ENCODE measurements around the gene OR2L8. TPM values are rescaled to one million over a fixed set of nuclear protein-coding genes. Genes with fewer than 3 reads are reported as not detected.

The OR2L8 gene
- total and polyA plus RNA-seq, 2 donors (not counting 1 experiment from before 2014, with no cell fraction given) = 0.17 TPM; not detected in 1

- TF ChIP-seq CTCF (conservative IDR thresholded peaks at IDR 0.05 in 1 of 2, IDR thresholded peaks at IDR 0.05 in 1 of 2; ENCODE audit: low read depth in 1 of 2, low read length in 2 of 2) (no peak), EZH2 (IDR thresholded peaks at IDR 0.05; ENCODE audit: low read length, missing control alignments) (no peak)
- H3K79me2 ChIP-seq (ENCODE audit: control insufficient read depth, insufficient read depth, low read length) = no peaks in the 10 kb centered on the region
- H3K9ac ChIP-seq (ENCODE audit: insufficient read depth, low read length) = no peak overlapping the region
- H3K27ac ChIP-seq (ENCODE audit: insufficient read depth, low read length) = no peak overlapping the region
- H3K36me3 ChIP-seq (ENCODE audit: control insufficient read depth, insufficient read depth, low read length) = no peaks in the 10 kb centered on the region
- no peaks in the 10 kb centered on the region for H3K27me3 ChIP-seq (ENCODE audit: control insufficient read depth, insufficient read depth, low read length)
- no peak overlapping the region for H3K4me2 ChIP-seq (ENCODE audit: extremely low read depth, insufficient read depth, low read length)
- H3K4me3 ChIP-seq (replicated peaks in 1 of 4; ENCODE audit: control extremely low read depth in 1 of 4, insufficient read depth in 1 of 4, low read depth in 3 of 4, low read length in 4 of 4) = no peak overlapping the region
- no peak overlapping the region for H2AFZ ChIP-seq (ENCODE audit: low read length)
- no peaks in the 10 kb centered on the region for H4K20me1 ChIP-seq (ENCODE audit: control insufficient read depth, extremely low read depth, insufficient read depth, low read length)
- no peak for DNase-seq (ENCODE audit: low read depth in 2 of 2)
- H3K9me3 ChIP-seq (ENCODE audit: control insufficient read depth, insufficient read depth, low read depth, low read length) = no peaks in the 10 kb centered on the region
- no peaks in the 10 kb centered on the region for H3K4me1 ChIP-seq (ENCODE audit: control insufficient read depth, extremely low read depth, insufficient read depth, low read length)
Observed at GRCh38 chr1:247962911-247963588, 14.4 kb downstream of the OR2L8 start.

GRCh38 chr1:247964933-247965332, 16.3 kb downstream of the OR2L8 start, which contains the start of gene OR2AK2:
Gene OR2AK2, plus strand, starts transcription at chr1:247965233. Its CDS starts 144 bp downstream, at chr1:247965377.
- TF ChIP-seq CTCF (conservative IDR thresholded peaks at IDR 0.05 in 1 of 2, IDR thresholded peaks at IDR 0.05 in 1 of 2; ENCODE audit: low read depth in 1 of 2, low read length in 2 of 2) (no peak), EZH2 (IDR thresholded peaks at IDR 0.05; ENCODE audit: low read length, missing control alignments) (no peak)

GRCh38 chr1:247966532-247967204, 18.0 kb downstream of the OR2L8 start:
- H3K36me3 ChIP-seq (ENCODE audit: control insufficient read depth, insufficient read depth, low read length) = no peaks in the 10 kb centered on the region
- no peak overlapping the region for H3K4me2 ChIP-seq (ENCODE audit: extremely low read depth, insufficient read depth, low read length)
- H3K79me2 ChIP-seq (ENCODE audit: control insufficient read depth, insufficient read depth, low read length) = no peaks in the 10 kb centered on the region
- no peak overlapping the region for H3K4me3 ChIP-seq (replicated peaks in 1 of 4; ENCODE audit: control extremely low read depth in 1 of 4, insufficient read depth in 1 of 4, low read depth in 3 of 4, low read length in 4 of 4)
- no peak for DNase-seq (ENCODE audit: low read depth in 2 of 2)
- no peaks in the 10 kb centered on the region for H4K20me1 ChIP-seq (ENCODE audit: control insufficient read depth, extremely low read depth, insufficient read depth, low read length)
- no peaks in the 10 kb centered on the region for H3K4me1 ChIP-seq (ENCODE audit: control insufficient read depth, extremely low read depth, insufficient read depth, low read length)
- TF ChIP-seq EZH2 (IDR thresholded peaks at IDR 0.05; ENCODE audit: low read length, missing control alignments) (no peak), CTCF (conservative IDR thresholded peaks at IDR 0.05 in 1 of 2, IDR thresholded peaks at IDR 0.05 in 1 of 2; ENCODE audit: low read depth in 1 of 2, low read length in 2 of 2) (no peak)
- no peak overlapping the region for H2AFZ ChIP-seq (ENCODE audit: low read length)
- H3K9me3 ChIP-seq (ENCODE audit: control insufficient read depth, insufficient read depth, low read depth, low read length) = no peaks in the 10 kb centered on the region
- no peak overlapping the region for H3K9ac ChIP-seq (ENCODE audit: insufficient read depth, low read length)
- no peaks in the 10 kb centered on the region for H3K27me3 ChIP-seq (ENCODE audit: control insufficient read depth, insufficient read depth, low read length)
- no peak overlapping the region for H3K27ac ChIP-seq (ENCODE audit: insufficient read depth, low read length)

More at GRCh38 chr1:247964933-247965332, 16.3 kb downstream of the OR2L8 start, which contains the start of gene OR2AK2:
- H3K79me2 ChIP-seq (ENCODE audit: control insufficient read depth, insufficient read depth, low read length) = no peaks in the 10 kb centered on the region
- no peak within 1 kb of the TSS for H3K9ac ChIP-seq (ENCODE audit: insufficient read depth, low read length)
- no peak for DNase-seq (ENCODE audit: low read depth in 2 of 2)
- no peaks in the 10 kb centered on the region for H3K4me1 ChIP-seq (ENCODE audit: control insufficient read depth, extremely low read depth, insufficient read depth, low read length)
- no peaks in the 10 kb centered on the region for H3K27me3 ChIP-seq (ENCODE audit: control insufficient read depth, insufficient read depth, low read length)
- no peak within 1 kb of the TSS for H3K27ac ChIP-seq (ENCODE audit: insufficient read depth, low read length)
- no peak within 1 kb of the TSS for H2AFZ ChIP-seq (ENCODE audit: low read length)
- no peak within 1 kb of the TSS for H3K4me2 ChIP-seq (ENCODE audit: extremely low read depth, insufficient read depth, low read length)
- no peaks in the 10 kb centered on the region for H3K36me3 ChIP-seq (ENCODE audit: control insufficient read depth, insufficient read depth, low read length)
- H3K9me3 ChIP-seq (ENCODE audit: control insufficient read depth, insufficient read depth, low read depth, low read length) = no peaks in the 10 kb centered on the region
- H4K20me1 ChIP-seq (ENCODE audit: control insufficient read depth, extremely low read depth, insufficient read depth, low read length) = no peaks in the 10 kb centered on the region
- no peak within 1 kb of the TSS for H3K4me3 ChIP-seq (replicated peaks in 1 of 4; ENCODE audit: control extremely low read depth in 1 of 4, insufficient read depth in 1 of 4, low read depth in 3 of 4, low read length in 4 of 4)

Data from fibroblast of lung (primary cell).